ENCODE results near the gene N4BP3.

N4BP3 gene

GRCh38 chr5:178104492-178104891 is 8.8 kb upstream of the N4BP3 start:
- DNase-seq, result no peak

GRCh38 chr5:178106086-178106485 is 7.2 kb upstream of the N4BP3 start:
- no peak for DNase-seq

- no peak for DNase-seq
These were observed 6.6 kb upstream of the N4BP3 start for GRCh38 chr5:178106556-178107239.

- no peak for DNase-seq
These were observed 5.5 kb upstream of the N4BP3 start for GRCh38 chr5:178107756-178108310.

- DNase-seq, result no peak
These were observed 4.9 kb upstream of the N4BP3 start for GRCh38 chr5:178108446-178108845.

- no peak for DNase-seq
These were observed 4.4 kb upstream of the N4BP3 start for GRCh38 chr5:178108966-178109365.

- DNase-seq, result no peak
These were observed 2.8 kb upstream of the N4BP3 start for GRCh38 chr5:178110511-178110910.

GRCh38 chr5:178111925-178112324 is 1.4 kb upstream of the N4BP3 start:
- DNase-seq, result no peak

- DNase-seq, result no peak
These were observed 787 bp upstream of the N4BP3 start for GRCh38 chr5:178112545-178112944.

- no peak for DNase-seq
These were observed 551 bp downstream of the N4BP3 start for GRCh38 chr5:178113841-178114324.

- no peak for DNase-seq
These were observed 1.2 kb downstream of the N4BP3 start for GRCh38 chr5:178114325-178115135.

GRCh38 chr5:178115136-178115813 is 1.9 kb downstream of the N4BP3 start:
- no peak for DNase-seq

- DNase-seq, result no peak
These were observed 2.4 kb downstream of the N4BP3 start for GRCh38 chr5:178115814-178116142.

GRCh38 chr5:178116143-178116885 is 3.0 kb downstream of the N4BP3 start:
- no peak for DNase-seq

- no peak for DNase-seq
These were observed 4.8 kb downstream of the N4BP3 start for GRCh38 chr5:178117923-178118701.

- DNase-seq, result no peak
These were observed 6.7 kb downstream of the N4BP3 start for GRCh38 chr5:178119915-178120606.

GRCh38 chr5:178120607-178121357 is 7.5 kb downstream of the N4BP3 start:
- DNase-seq, result no peak

- no peak for DNase-seq
These were observed 8.3 kb downstream of the N4BP3 start for GRCh38 chr5:178121391-178122276.

GRCh38 chr5:178122346-178122745 is 9.0 kb downstream of the N4BP3 start:
- no peak for DNase-seq
